Inflammatory macrophage (primary cell): ENCODE results near the gene CCDC112.

Experiments
- DNase-seq, 2 donors: peaks; one replicate each; pipeline ENCODE4 v3.0.0-alpha.2; 2020 to 2022

CCDC112 gene

GRCh38 chr5:115317320-115317719 is 20.9 kb upstream of the CCDC112 start:
- DNase-seq, result no peak

- DNase-seq, result no peak
Measured at GRCh38 chr5:115313632-115314031, 17.2 kb upstream of the CCDC112 start.

- DNase-seq, result no peak
Measured at GRCh38 chr5:115313052-115313451, 16.6 kb upstream of the CCDC112 start.

GRCh38 chr5:115309751-115310370 is 13.4 kb upstream of the CCDC112 start:
- peak; percentile 19 to 70 for DNase-seq

GRCh38 chr5:115308815-115309214 is 12.4 kb upstream of the CCDC112 start:
- DNase-seq, result no peak

- no peak for DNase-seq
Measured at GRCh38 chr5:115306011-115306536, 9.6 kb upstream of the CCDC112 start.

- no peak for DNase-seq
Measured at GRCh38 chr5:115304496-115304895, 8.0 kb upstream of the CCDC112 start.

GRCh38 chr5:115298811-115299210 is 2.4 kb upstream of the CCDC112 start:
- DNase-seq, result no peak

GRCh38 chr5:115297031-115297430 is 577 bp upstream of the CCDC112 start:
- DNase-seq, result no peak

- DNase-seq, result no peak
Measured at GRCh38 chr5:115295777-115296123, 704 bp downstream of the CCDC112 start.

- no peak for DNase-seq
Measured at GRCh38 chr5:115291397-115291796, 5.1 kb downstream of the CCDC112 start.

- peak; percentile 43 to 50 for DNase-seq
Measured at GRCh38 chr5:115289104-115289503, 7.3 kb downstream of the CCDC112 start.

- DNase-seq, result peak in 1 of 2 donors; percentile 17
Measured at GRCh38 chr5:115284021-115284420, 12.4 kb downstream of the CCDC112 start.

- no peak for DNase-seq
Measured at GRCh38 chr5:115282131-115282530, 14.3 kb downstream of the CCDC112 start.

- DNase-seq, result peak; percentile 67 to 84
Measured at GRCh38 chr5:115274584-115274983, 21.9 kb downstream of the CCDC112 start.

GRCh38 chr5:115272297-115272958 is 24.0 kb downstream of the CCDC112 start:
- DNase-seq, result no peak

- DNase-seq, result peak; percentile 43 to 82
Measured at GRCh38 chr5:115271295-115272050, 25.0 kb downstream of the CCDC112 start.

GRCh38 chr5:115267617-115268016 is 28.8 kb downstream of the CCDC112 start:
- DNase-seq, result no peak

- DNase-seq, result no peak
Measured at GRCh38 chr5:115265220-115265619, 31.2 kb downstream of the CCDC112 start.

- no peak for DNase-seq
Measured at GRCh38 chr5:115264786-115265185, 31.7 kb downstream of the CCDC112 start.

GRCh38 chr5:115263078-115263380 is 33.4 kb downstream of the CCDC112 start:
- no peak for DNase-seq

- peak; percentile 73 to 74 for DNase-seq
Measured at GRCh38 chr5:115262321-115263077, 34.0 kb downstream of the CCDC112 start, which contains the start of gene PGGT1B. PGGT1B (minus strand) TSS chr5:115262877; CDS start chr5:115262851, 26 bp downstream.

- DNase-seq, result peak in 1 of 2 donors; percentile 31
Measured at GRCh38 chr5:115262011-115262320, 34.5 kb downstream of the CCDC112 start.
